NCI-H146 (cell line): ENCODE data around the gene DOP1A.

Experiments used
- DNase-seq: peaks from one replicate; lab custom pipeline; 2025; lab: John Stamatoyannopoulos, UW

DOP1A gene

GRCh38 chr6:83071707-83072106 lies 4.2 kb downstream of the DOP1A start:
- no peak for DNase-seq

- no peak for DNase-seq
These were observed 5.3 kb downstream of the DOP1A start for GRCh38 chr6:83072726-83073125.

DNA sequence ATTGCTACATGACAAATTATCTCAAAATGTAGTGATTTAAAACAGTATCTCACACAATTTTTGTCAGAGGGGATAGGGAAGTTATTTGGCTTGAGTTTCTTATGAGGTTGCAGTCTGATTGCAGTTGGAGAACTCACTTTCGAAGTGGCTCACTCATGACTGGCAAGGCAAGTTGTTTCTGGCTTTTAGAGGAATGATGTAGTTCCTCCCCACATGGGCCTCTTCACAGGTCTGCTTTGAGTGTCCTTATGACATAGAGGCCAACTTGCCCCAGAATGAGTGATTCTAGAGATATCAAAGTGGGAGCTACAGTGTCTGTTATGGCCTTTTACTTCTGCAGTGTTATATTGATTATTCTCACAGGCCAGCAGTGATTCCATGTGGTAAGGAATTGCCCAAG lies 6.1 kb downstream of the DOP1A start:
- DNase-seq: no peak

DNA sequence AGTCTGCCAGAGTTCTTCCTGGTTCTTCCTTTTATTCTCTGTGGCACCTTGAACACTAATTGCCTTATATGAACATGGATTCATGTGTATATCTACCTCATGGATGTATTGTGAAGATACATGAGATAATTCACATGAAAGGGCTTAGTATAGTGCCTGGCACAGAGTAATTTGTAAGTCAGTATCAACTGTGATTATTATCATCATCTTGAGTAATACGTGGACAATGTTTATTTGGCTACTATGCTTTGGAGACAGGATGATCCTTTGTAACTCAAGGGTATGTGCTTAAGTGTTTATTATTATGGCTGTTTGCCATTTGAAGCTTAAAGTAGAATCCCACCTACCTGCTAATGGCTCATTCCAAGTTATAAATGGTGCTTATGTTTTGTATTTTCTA lies 16.0 kb downstream of the DOP1A start:
- no peak for DNase-seq

DNA sequence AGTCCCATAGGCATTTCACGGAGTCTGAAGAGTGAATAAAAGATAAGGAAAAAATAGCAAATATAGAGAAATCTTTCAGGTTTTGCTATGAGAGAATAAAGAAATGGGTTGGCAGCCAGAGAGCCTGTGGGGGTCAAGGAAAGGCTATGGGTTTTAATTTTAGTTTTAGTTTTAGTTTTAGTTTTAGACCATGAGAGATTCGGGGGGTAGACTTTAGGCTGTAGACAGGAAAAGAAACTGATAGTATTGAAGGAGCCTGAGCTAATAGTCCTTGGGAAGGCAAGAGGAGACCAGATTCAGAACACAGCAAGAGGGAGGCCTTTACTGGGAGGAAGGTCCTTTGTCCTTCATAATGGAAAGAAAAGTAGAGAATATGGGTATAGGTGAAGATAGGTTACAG lies 19.3 kb downstream of the DOP1A start:
- no peak for DNase-seq

DNA sequence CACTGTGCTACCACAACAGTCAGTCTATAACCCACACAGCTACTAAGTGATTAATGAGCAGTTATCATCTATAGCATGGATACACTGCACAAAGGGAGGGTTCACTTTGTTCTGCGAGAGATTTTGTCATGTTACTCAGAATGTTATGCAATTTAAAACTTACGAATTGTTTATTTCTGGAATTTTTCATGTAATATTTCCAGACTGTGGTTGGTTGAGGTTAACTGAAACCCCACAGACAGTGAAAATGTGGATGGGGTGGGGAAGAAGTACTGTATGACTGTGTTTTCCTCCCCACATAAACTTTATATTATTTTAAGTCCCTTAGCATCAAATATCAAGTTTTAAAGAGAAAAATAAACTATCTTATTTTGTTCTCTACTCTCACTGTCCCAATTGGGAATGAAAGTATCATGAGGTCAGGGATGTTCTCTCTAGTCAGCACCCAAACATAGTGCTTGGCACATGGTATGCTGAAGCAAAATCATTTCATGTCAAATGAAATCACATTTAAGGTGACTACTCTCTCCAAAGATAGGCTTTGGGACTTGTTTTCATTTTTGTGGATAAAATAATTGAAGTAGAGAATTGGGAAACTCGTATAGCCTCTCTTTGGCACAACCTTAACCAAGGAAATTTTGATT lies 25.4 kb downstream of the DOP1A start:
- DNase-seq: no peak

- DNase-seq: no peak
These were observed 29.3 kb downstream of the DOP1A start for GRCh38 chr6:83096791-83097190.

GRCh38 chr6:83097204-83097603 lies 29.7 kb downstream of the DOP1A start:
- no peak for DNase-seq

GRCh38 chr6:83097675-83098074 lies 30.2 kb downstream of the DOP1A start:
- no peak for DNase-seq

- no peak for DNase-seq
These were observed 31.1 kb downstream of the DOP1A start for GRCh38 chr6:83098589-83098988.

- DNase-seq: no peak
These were observed 40.9 kb downstream of the DOP1A start for GRCh38 chr6:83108378-83108777.

- no peak for DNase-seq
These were observed 45.8 kb downstream of the DOP1A start for GRCh38 chr6:83113258-83113657.

- no peak for DNase-seq
These were observed 46.7 kb downstream of the DOP1A start for GRCh38 chr6:83114164-83114563.

GRCh38 chr6:83117802-83118201 lies 50.3 kb downstream of the DOP1A start:
- no peak for DNase-seq

GRCh38 chr6:83119742-83120300 lies 52.4 kb downstream of the DOP1A start:
- DNase-seq: no peak

GRCh38 chr6:83124553-83124952 lies 57.1 kb downstream of the DOP1A start:
- DNase-seq: no peak

DNA sequence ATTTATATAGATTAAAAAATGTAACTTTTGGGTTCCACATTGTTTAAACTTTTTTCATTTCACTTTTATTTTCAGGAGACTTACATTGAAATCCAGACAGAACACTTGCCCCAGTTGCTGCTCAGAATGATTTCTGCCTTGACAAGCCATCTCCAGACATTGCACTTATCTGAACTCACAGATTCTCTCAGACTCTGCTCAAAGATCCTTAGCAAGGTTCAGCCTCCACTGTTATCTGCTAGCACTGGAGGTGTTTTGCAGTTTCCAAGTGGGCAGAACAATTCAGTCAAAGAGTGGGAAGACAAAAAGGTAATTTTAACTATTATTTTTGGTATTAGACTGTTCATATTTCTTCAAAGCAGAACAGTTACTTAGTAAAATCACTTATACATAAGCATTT lies 58.0 kb downstream of the DOP1A start:
- no peak for DNase-seq

GRCh38 chr6:83126223-83126622 lies 58.8 kb downstream of the DOP1A start:
- no peak for DNase-seq

DNA sequence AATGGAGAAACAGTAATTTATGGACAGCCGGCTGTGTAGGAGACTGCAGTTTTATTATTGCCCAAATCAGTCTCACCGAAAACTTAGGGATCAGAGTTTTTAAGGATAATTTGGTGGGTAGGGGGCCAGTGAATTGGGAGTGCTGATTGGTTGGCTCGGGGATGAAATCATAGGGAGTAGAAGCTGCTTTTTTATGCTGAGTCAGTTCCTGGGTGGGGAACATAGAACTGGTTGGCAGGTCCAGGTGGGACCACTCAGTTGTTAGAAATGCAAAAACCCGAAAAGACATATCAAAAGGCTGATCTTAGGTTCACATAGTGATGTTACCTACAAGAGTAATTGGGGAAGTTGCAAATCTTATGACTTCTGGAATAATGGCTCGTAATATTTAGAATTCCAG lies 59.3 kb downstream of the DOP1A start:
- DNase-seq: no peak

- no peak for DNase-seq
These were observed 59.8 kb downstream of the DOP1A start for GRCh38 chr6:83127258-83127657.

- no peak for DNase-seq
These were observed 60.5 kb downstream of the DOP1A start for GRCh38 chr6:83127976-83128375.

DNA sequence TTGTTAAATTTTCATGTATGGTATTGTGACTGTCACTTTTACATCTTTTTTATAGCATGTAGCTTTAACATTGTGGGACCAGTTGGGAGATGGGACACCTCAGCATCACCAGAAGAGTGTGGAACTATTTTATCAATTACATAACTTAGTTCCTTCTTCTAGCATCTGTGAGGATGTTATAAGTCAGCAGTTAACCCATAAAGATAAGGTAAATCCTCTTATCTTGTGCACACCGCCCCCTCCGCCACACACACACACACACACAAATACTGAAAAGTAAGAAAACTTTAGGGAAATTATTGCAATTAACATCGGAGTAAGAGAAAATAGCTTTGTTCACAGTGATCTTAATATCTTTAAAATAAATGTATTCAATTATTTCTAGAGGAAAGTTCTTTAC lies 64.7 kb downstream of the DOP1A start:
- no peak for DNase-seq

- DNase-seq: no peak
These were observed 70.7 kb downstream of the DOP1A start for GRCh38 chr6:83138118-83138722.

- DNase-seq: no peak
These were observed 71.3 kb downstream of the DOP1A start for GRCh38 chr6:83138758-83139157.
